OCI-LY3 (cell line): ENCODE measurements around the gene PTDSS2.

ENCODE experiments used
- H2AFZ ChIP-seq: fragments of 200-600, 300-600 bp; shearing (Covaris generic); 2 replicates; pipeline ENCODE4 v1.6.0; 2014; ENCODE audit warnings: antibody characterized with exemption, low read depth, low read length
- H3K27ac ChIP-seq: fragments of 200-600, 300-600 bp; sonication (generic); 2 replicates; pipeline ENCODE4 v1.5.1; 2014; ENCODE audit warnings: mild to moderate bottlenecking, low read length, moderate library complexity, mixed read lengths
- H3K27me3 ChIP-seq: fragments of 200-600, 300-600 bp; sonication (generic); 2 replicates; pipeline ENCODE4 v1.6.1; 2014; ENCODE audit warnings: low read depth, low read length, mixed read lengths
- H3K36me3 ChIP-seq: fragments of 200-600, 300-600 bp; sonication (generic); replicated peaks from 2 replicates; pipeline ENCODE3; 2014; ENCODE audit warnings: low read depth, low read length, mixed read lengths
- H3K4me1 ChIP-seq: fragments of 300-600, 200-600 bp; sonication (generic); 2 replicates; pipeline ENCODE4 v1.6.1; 2014; ENCODE audit warnings: low read length, mixed read lengths
- H3K4me2 ChIP-seq: fragments of 200-600, 300-600 bp; sonication (generic); 2 replicates; pipeline ENCODE4 v1.6.1; 2014; ENCODE audit warnings: low read length, mixed read lengths
- H3K4me3 ChIP-seq: fragments of 300-600, 200-600 bp; sonication (generic); 2 replicates; pipeline ENCODE4 v1.5.1; 2014; ENCODE audit warnings: antibody characterized with exemption, mild to moderate bottlenecking, low read length, moderate library complexity
- H3K79me2 ChIP-seq: fragments of 300-600, 200-600 bp; shearing (Covaris generic); 2 replicates; pipeline ENCODE4 v1.6.1; 2014; ENCODE audit warnings: mild to moderate bottlenecking, low read length, mixed read lengths
- H3K9ac ChIP-seq: fragments of 300-600, 200-600 bp; shearing (Covaris generic); 2 replicates; pipeline ENCODE4 v1.6.0; 2014; ENCODE audit warnings: mild to moderate bottlenecking, low read length, moderate library complexity
- H3K9me3 ChIP-seq: fragments of 200-600, 300-600 bp; shearing (Covaris generic); 2 replicates; pipeline ENCODE4 v1.6.1; 2014; ENCODE audit warnings: low read length, mixed read lengths; ENCODE audit not compliant: insufficient read depth
- H4K20me1 ChIP-seq: fragments of 200-600, 300-600 bp; sonication (generic); 2 replicates; pipeline ENCODE4 v1.6.1; 2016; ENCODE audit warnings: low read length, mixed read lengths; ENCODE audit not compliant: insufficient read depth
- CTCF ChIP-seq: fragments of 200-600, 300-600 bp; sonication (generic); IDR thresholded peaks from 2 replicates; pipeline ENCODE4 v1.5.1; 2014; ENCODE audit warnings: antibody characterized with exemption, low read length, low read depth
- EZH2phosphoT487 ChIP-seq: fragments of 200-600 bp; shearing (Covaris generic); IDR thresholded peaks from 2 replicates; pipeline ENCODE4 v1.6.1; 2018; ENCODE audit warnings: antibody characterized with exemption, mixed run types, low read depth

Gene PTDSS2

GRCh38 chr11:488992-489391 lies 38.9 kb downstream of the PTDSS2 start:
- no peaks in the 10 kb centered on the region for H3K27me3 ChIP-seq
- no peaks in the 10 kb centered on the region for H4K20me1 ChIP-seq

DNA sequence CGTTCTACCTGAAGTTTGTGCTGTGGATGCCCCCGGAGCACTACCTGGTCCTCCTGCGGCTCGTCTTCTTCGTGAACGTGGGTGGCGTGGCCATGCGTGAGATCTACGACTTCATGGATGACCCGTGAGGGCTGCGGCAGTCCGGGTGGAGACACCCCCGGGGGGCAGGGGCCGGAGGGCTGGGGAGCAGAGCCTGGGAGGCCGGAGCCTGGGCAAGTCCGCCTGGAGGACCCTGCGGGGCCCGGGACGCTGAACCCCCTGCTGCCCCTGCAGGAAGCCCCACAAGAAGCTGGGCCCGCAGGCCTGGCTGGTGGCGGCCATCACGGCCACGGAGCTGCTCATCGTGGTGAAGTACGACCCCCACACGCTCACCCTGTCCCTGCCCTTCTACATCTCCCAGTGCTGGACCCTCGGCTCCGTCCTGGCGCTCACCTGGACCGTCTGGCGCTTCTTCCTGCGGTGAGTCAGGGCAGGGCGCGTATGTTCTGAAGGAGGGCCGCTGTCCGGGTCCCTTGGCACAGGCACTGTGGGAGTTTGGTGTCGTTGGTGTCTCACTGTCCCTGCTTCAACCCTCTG lies 39.6 kb downstream of the PTDSS2 start:
- no peak overlapping the region for H2AFZ ChIP-seq
- H3K4me3 ChIP-seq, result no peak overlapping the region
- H3K27me3 ChIP-seq, result no peaks in the 10 kb centered on the region
- H3K4me1 ChIP-seq, result no peaks in the 10 kb centered on the region
- TF ChIP-seq CTCF (no peak), EZH2phosphoT487 (no peak)
- no peaks in the 10 kb centered on the region for H4K20me1 ChIP-seq
- no peaks in the 10 kb centered on the region for H3K9me3 ChIP-seq
- no peak overlapping the region for H3K27ac ChIP-seq
- H3K4me2 ChIP-seq, result no peak overlapping the region
- peaks cover 3% of the 10 kb centered on the region; the same call in 1 of the 2 replicates for H3K79me2 ChIP-seq
- H3K9ac ChIP-seq, result no peak overlapping the region
- H3K36me3 ChIP-seq, result peaks cover 5% of the 10 kb centered on the region

More at GRCh38 chr11:488992-489391, 38.9 kb downstream of the PTDSS2 start:
- Histone ChIP-seq H3K4me1 (no peaks in the 10 kb centered on the region), H2AFZ (no peak overlapping the region), H3K4me3 (no peak overlapping the region), H3K27ac (no peak overlapping the region), H3K9me3 (no peaks in the 10 kb centered on the region), H3K9ac (no peak overlapping the region), H3K36me3 (no peaks in the 10 kb centered on the region), H3K79me2 (peaks cover 9% of the 10 kb centered on the region; the same call in 1 of the 2 replicates), H3K4me2 (no peak overlapping the region)
- TF ChIP-seq EZH2phosphoT487 (no peak), CTCF (no peak)

- no peaks in the 10 kb centered on the region for H3K9me3 ChIP-seq
- H3K27ac ChIP-seq, result no peak overlapping the region
- TF ChIP-seq EZH2phosphoT487, result no peak
- TF ChIP-seq CTCF, result no peak
- peaks cover 5% of the 10 kb centered on the region for H3K36me3 ChIP-seq
- no peak overlapping the region for H2AFZ ChIP-seq
- H3K4me2 ChIP-seq, result no peak overlapping the region
- no peak overlapping the region for H3K9ac ChIP-seq
- H3K4me1 ChIP-seq, result no peaks in the 10 kb centered on the region
- H3K4me3 ChIP-seq, result no peak overlapping the region
- H4K20me1 ChIP-seq, result no peaks in the 10 kb centered on the region
- H3K79me2 ChIP-seq, result no peaks in the 10 kb centered on the region
- no peaks in the 10 kb centered on the region for H3K27me3 ChIP-seq
Measured at GRCh38 chr11:490186-490929, 40.3 kb downstream of the PTDSS2 start.

GRCh38 chr11:490930-491260 lies 40.8 kb downstream of the PTDSS2 start:
- H3K27me3 ChIP-seq, result no peaks in the 10 kb centered on the region
- no peak overlapping the region for H2AFZ ChIP-seq
- H3K9ac ChIP-seq, result no peak overlapping the region
- no peak overlapping the region for H3K27ac ChIP-seq
- TF ChIP-seq EZH2phosphoT487 (no peak), CTCF (no peak)
- H3K4me2 ChIP-seq, result no peak overlapping the region
- H3K79me2 ChIP-seq, result no peaks in the 10 kb centered on the region
- H4K20me1 ChIP-seq, result no peaks in the 10 kb centered on the region
- H3K36me3 ChIP-seq, result peaks cover 5% of the 10 kb centered on the region
- H3K4me3 ChIP-seq, result no peak overlapping the region
- no peaks in the 10 kb centered on the region for H3K9me3 ChIP-seq
- no peaks in the 10 kb centered on the region for H3K4me1 ChIP-seq
